Fibroblast of mammary gland (primary cell): ENCODE measurements around the gene PTH2.

Source experiments
- DNase-seq: peaks from one replicate; pipeline ENCODE4 v3.0.0-alpha.2; 2010; ENCODE audit warnings: low read depth
- H3K4me3 ChIP-seq: 2 replicates; pipeline ENCODE4 v1.5.1; 2011; ENCODE audit warnings: low read depth, mild to moderate bottlenecking, low read length, moderate library complexity; ENCODE audit not compliant: control insufficient read depth
- TF ChIP-seq, protein P1 (sequence below): conservative IDR thresholded peaks from 2 replicates; pipeline ENCODE4 v1.5.1; 2011; ENCODE audit warnings: low read depth, low read length, inconsistent platforms; ENCODE audit not compliant: control insufficient read depth, insufficient read depth

Gene PTH2

DNA sequence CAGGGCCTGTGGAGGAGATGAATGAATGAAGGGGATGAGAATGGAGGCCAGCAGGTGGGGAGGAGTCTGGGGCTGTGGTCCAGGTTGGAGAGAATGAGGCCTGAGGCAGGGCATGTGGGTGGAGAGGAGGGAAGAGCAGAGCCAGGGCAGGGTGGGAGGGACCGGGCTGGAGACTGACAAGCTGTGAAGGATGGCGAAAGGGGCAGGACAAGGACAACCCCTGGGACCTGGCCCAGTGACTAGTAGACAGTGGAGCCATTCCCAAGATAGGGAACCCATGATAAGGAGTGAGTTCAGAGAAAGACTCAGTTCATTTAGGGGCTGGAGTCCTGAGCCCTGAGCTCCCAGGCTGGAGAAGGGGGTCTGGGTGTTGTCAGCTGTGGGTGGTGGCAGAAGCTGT lies 3.0 kb downstream of the PTH2 start:
- no peak overlapping the region for H3K4me3 ChIP-seq
- no peak for DNase-seq
- TF ChIP-seq, protein P1, sequence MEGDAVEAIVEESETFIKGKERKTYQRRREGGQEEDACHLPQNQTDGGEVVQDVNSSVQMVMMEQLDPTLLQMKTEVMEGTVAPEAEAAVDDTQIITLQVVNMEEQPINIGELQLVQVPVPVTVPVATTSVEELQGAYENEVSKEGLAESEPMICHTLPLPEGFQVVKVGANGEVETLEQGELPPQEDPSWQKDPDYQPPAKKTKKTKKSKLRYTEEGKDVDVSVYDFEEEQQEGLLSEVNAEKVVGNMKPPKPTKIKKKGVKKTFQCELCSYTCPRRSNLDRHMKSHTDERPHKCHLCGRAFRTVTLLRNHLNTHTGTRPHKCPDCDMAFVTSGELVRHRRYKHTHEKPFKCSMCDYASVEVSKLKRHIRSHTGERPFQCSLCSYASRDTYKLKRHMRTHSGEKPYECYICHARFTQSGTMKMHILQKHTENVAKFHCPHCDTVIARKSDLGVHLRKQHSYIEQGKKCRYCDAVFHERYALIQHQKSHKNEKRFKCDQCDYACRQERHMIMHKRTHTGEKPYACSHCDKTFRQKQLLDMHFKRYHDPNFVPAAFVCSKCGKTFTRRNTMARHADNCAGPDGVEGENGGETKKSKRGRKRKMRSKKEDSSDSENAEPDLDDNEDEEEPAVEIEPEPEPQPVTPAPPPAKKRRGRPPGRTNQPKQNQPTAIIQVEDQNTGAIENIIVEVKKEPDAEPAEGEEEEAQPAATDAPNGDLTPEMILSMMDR, result no peak

DNA sequence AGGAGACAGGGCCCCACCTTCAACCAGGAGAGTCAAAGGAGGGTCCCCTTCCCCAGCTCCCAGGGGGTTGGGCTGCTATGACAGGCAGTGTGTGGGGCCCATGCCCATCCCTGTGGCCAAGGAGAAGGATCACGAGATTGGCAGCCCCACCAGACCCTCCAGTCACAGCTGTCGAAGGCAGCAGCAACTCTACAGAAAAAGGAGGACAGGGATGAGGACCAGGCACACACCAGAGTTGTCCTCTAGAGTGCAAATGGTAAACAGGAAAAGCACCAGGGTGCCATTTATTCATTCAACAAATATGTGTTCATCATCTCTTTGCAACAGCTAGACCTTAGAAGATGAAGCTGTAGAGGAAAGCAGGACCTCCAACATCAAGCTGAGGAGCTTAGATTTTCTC lies 4.1 kb downstream of the PTH2 start:
- no peak for DNase-seq
- TF ChIP-seq, protein P1, result no peak
- H3K4me3 ChIP-seq, result no peak overlapping the region

DNA sequence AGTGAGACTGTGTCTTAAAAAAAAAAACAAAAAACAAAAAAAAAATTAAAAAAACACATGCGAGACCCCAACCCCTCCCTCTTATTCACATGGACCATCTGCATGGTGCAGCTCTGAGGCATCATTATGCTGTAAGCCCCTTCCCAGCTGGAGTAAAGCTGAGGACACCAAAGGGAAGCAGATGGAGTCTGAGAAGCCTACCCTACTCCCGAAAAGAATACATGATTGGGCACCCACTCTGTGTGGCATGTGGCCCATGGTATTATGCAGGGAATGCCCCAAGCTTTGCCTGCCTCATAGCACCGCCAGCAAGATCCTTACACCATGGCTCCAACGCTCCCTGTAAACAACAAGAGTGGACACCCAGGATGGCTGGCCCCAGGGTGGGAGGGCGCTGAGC lies 4.7 kb downstream of the PTH2 start:
- no peak overlapping the region for H3K4me3 ChIP-seq
- TF ChIP-seq, protein P1, result no peak
- no peak for DNase-seq

DNA sequence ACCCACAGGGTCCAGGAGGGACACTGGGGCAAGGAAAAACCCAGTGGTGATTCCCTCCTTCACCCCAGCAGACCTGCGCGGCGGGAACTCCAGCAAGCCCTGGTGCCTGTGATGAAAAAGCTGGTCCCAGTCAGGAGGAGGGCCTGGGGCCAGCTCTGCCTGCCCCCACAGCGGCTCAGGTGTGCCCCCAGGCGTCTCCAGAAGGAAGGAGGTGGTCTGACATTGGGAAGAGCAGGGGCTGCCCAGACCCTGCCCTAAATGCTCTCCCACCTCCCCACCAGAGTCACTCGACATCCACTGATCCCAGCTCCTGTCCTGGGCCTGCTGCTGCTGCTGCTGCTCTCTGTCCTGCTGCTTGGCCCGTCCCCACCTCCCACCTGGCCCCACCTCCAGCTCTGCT lies 6.2 kb downstream of the PTH2 start:
- H3K4me3 ChIP-seq, result no peak overlapping the region
- DNase-seq, result no peak
- TF ChIP-seq, protein P1, result no peak

DNA sequence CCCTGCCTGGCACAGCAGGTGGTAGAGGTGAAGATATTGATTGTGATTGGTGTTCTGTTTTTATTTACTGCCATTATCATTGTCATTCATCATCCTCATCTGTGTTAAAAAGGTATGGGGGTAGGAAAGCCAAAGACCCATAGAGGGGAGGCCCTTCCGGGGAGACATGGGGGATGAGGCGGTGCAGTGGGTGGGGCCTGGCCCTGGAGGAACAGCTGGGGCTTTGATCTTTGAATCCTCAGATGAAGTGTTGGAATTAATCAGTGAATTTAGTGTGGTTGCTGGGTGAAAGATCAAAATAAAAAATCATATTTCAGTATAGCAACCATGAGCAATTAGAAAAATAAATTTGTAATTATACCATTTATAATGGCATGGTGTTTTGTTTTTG lies 7.4 kb downstream of the PTH2 start:
- H3K4me3 ChIP-seq, result no peak overlapping the region
- no peak for DNase-seq
- TF ChIP-seq, protein P1, result no peak

DNA sequence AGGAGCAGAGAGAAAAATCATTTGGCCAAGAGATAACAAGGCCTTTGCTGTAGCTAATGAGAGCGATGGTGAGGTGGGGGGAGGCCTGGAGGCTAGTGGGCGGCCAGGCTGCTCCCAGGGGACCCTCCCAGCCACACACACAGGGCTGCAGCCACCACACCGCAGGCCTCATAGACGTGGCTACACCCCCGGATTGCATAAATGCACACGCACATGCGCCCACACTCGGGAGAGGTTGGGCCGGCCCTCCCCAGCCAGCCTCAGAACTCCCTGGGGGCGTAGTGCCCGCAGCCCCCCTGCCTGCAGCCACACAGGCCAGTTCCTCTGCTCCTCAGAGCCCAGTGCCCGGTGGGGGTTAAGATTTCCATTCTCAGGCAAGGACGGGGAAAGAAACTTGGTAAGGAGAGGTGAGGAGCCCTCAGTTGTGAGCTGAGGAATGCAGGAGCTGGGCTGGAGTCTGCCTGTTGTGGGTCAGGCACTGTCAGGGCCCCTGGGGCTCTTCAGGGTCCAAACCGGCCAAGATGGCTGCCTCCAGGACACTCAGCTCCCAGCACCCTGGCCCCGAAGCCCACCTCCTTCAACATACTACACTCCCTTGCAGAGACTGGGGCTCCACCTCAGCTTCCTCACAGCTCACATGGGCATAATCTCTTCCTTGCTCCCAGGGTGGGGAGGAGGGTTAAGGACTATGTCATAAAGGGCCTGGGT lies 8.0 kb downstream of the PTH2 start:
- TF ChIP-seq, protein P1, result no peak
- peak; percentile 83 for DNase-seq
- H3K4me3 ChIP-seq, result no peak overlapping the region

DNA sequence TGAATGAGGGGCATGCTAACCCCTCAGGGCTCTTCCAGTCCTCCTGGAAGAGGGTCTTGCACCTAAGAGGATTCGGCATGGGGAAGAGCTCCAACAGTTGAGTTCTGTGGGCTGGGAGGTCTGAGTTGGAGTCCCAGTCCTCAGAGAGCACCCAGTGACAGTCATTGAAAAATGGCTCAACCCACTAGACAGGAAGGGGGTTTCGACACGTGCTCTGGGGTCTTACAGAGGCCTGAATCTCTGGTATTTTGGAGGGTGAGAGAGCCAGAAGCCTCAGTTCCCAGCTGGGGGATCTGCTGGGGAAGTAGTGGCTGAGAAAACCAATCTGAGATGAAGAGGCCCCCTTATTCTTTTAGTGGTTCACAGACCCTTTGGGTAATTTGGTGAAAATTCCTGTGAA lies 9.0 kb downstream of the PTH2 start:
- TF ChIP-seq, protein P1, result no peak
- H3K4me3 ChIP-seq, result no peak overlapping the region
- no peak for DNase-seq
